ENCODE measurements around the gene VRTN.

VRTN gene

GRCh38 chr14:74400031-74400685, 51.9 kb downstream of the VRTN start:
- no peak for DNase-seq

DNA sequence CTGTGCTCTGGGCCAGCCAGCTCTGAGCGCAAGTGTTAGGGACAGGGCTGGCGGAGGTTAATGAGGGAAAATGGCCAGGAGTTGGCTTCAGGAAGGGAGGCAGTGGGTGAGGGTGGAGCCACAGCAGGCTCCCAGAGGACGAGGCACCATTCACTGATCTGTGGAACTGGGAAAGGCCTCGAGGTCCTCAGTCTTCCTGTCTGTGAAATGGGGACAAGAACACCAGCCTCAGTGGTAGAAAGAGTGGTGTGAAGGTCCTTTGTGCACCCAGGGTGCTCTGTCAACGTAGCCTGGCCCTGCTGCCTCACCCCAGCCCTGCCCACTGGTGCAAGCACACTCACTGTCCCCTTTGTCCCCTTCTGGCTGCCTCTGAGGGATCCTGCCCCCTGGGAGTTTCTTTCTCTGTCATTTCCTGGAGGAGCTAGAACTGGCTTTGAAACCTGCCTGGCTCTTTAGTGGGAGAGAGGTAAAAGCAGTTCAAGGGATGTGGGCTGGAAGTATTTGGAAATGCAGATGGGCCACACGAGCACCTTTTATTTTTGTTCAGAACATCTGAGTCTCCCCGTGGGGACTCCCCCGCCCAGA, 52.7 kb downstream of the VRTN start:
- no peak for DNase-seq

DNA sequence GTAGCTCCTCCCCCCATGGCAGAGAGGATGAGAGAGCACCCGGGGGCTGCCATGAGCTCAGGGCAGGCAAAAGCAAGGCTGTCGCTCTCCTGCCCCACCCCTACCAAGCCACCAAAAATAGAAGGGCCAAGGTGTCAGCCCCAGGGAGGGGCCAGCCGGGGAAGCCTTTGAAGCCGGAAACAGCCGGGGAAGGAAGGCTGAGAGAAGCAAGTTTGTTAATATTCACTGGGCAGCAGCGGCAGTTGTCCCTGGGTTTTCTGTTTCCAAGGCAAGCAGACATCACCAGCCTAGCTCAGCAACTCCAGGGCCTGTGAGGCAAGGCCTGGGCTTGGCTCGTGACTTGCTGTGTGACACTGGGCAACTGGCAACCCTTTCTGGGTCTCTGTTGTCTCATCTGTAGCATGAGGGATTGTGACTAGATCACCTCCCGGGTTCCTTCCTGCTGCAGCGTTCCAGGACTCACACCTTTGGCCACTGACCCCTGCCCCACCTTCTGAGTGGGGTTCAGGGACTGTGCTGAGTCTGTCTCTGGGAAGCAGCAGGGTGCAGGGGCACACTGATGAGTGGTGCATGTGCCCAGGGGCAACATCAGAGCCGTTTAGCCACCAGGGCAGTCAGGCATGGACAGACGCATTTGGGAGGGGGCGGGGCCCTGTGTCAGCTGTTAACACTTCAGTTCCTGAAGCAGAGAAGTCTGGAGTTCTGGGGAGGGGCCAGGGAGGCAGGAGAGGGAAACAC, 53.4 kb downstream of the VRTN start:
- DNase-seq: no peak

- no peak for DNase-seq
Observed at GRCh38 chr14:74402401-74403251, 54.4 kb downstream of the VRTN start.

GRCh38 chr14:74403619-74404417, 55.5 kb downstream of the VRTN start:
- no peak for DNase-seq

- DNase-seq: no peak
Observed at GRCh38 chr14:74404435-74404834, 56.2 kb downstream of the VRTN start.

DNA sequence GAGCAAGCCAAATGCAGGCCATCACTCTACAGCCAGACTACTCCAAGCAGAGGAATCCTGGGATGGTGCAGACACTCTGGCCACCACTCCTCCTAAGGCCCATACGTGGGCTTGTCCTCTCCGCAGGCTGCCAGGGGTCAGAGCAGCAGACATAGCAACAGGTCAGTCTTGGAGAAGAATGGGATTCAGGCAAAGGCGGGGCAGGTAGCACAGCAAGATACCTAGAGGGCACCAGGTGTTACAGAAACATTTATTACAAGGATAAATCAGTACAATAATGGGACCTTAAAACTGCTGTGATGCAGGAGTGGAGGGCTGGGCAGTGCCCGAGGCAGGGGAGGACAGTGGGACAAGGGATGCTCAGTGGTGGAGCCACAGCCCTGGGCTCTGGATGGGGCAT, 57.4 kb downstream of the VRTN start:
- DNase-seq: no peak

- DNase-seq: no peak
Observed at GRCh38 chr14:74407021-74407800, 58.9 kb downstream of the VRTN start.

- DNase-seq: no peak
Observed at GRCh38 chr14:74407801-74408154, 59.5 kb downstream of the VRTN start.

- DNase-seq: no peak
Observed at GRCh38 chr14:74408870-74409269, 60.6 kb downstream of the VRTN start.

DNA sequence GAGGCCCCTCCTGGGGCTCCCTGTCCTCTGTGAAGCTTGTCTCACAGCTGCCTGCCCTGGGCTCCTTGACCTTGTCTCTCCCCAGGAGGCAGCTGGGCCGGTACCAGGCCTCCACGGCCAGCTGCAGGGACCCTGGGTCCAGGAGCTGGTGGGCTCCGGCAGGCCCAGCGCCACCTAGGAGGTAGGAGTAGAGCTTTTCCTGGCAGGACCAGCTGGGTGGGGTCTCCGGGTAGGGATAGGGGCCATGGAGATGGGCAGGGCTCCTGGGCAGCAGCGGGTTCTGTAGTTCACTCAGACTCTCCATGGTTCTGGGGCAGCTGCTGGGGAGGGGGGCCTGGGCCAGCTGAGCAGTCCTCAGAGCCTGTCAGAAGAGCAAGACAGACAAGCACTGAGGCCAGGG, 61.2 kb downstream of the VRTN start:
- no peak for DNase-seq

Measured in SIG-M5 (cell line).